Measurements from ENCODE around the gene MON2. TPM values are rescaled to one million over a fixed set of nuclear protein-coding genes. Genes with fewer than 3 reads are reported as not detected.
A peak's percentile ranks its signal among the peaks of the same experiment; 100 is the strongest.

MON2 gene
- total and polyA plus RNA-seq, 2 of the 13 experiments (the other 11 are each of a cell fraction or from before 2014, with no cell fraction given) = 10.5 to 24.8 TPM

DNA sequence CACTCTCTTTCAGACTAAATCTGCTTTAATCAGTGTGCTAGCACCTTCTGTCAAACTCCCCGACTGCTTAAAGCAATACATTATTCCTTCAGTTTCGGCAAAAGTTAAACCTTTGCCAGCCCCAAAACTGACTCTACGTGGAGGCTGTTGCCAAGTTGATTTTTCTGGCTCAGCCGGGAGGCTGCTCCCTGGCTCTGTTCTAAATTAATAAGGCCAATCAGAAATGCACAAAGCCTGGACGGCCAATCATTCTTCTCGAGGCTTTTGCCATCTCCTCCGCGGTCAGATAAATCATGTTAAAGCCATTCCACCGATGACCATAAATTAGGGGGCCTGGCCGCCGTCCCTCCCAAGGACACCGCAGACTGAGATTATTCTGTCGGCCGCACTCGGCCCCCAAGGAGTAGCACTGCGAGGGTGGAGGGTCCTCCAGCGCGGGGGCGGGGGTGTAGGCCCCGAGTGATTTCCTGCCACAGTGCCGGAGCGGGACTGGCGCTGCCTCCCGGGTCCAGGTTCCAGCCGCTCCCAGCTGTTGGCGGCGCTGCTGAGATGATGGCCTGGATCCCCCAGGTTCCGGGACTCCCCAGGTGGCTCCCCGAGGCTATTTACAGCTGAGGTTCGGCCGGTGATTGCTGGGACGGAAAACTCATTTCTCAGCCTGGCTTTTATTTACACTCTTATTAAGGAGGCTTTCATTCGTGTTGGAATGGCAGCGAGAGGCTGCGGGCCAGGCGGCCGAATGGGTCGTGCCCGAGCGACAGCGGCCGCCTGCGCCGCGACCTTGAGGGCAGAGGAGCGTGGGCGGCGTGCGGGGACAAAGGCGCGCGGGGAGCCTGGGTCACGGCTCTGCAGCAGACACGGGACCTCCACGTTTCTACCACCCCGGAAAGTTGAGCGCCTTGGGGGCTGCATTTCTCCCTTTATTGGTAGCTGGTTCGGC lies 165.1 kb downstream of the MON2 start (continued):
- TF ChIP-seq ZNF136 (CRISPR knock-in tag; IDR thresholded peaks at IDR 0.05; ENCODE audit: low read depth) (no peak), GATA4 (IDR thresholded peaks at IDR 0.05; ENCODE audit: borderline replicate concordance, low read depth) (no peak), KAT7 (CRISPR knock-in tag; IDR thresholded peaks at IDR 0.05; ENCODE audit: borderline replicate concordance) (no peak), ARID2 (CRISPR knock-in tag; IDR thresholded peaks at IDR 0.05; ENCODE audit: borderline replicate concordance) (no peak; the same call in 1 of the 2 replicates), ZFP41 (CRISPR knock-in tag; IDR thresholded peaks at IDR 0.05; ENCODE audit: borderline replicate concordance) (0 out of 2 replicates have a peak, but pooled peaks have one; percentile 26), ZNF282 (IDR thresholded peaks at IDR 0.05; ENCODE audit: partially characterized antibody) (no peak), SNAI1 (CRISPR knock-in tag; IDR thresholded peaks at IDR 0.05; ENCODE audit: borderline replicate concordance) (peak; percentile 60; the same call in 1 of the 2 replicates), SOX6 (IDR thresholded peaks at IDR 0.05) (no peak), SOX6 (CRISPR knock-in tag; IDR thresholded peaks at IDR 0.05) (peak; percentile 44; the same call in 1 of the 2 replicates), ZNF44 (CRISPR knock-in tag; IDR thresholded peaks at IDR 0.05) (no peak), ZNF326 (CRISPR knock-in tag; IDR thresholded peaks at IDR 0.05; ENCODE audit: borderline replicate concordance) (no peak)
- TF ChIP-seq, protein P1, sequence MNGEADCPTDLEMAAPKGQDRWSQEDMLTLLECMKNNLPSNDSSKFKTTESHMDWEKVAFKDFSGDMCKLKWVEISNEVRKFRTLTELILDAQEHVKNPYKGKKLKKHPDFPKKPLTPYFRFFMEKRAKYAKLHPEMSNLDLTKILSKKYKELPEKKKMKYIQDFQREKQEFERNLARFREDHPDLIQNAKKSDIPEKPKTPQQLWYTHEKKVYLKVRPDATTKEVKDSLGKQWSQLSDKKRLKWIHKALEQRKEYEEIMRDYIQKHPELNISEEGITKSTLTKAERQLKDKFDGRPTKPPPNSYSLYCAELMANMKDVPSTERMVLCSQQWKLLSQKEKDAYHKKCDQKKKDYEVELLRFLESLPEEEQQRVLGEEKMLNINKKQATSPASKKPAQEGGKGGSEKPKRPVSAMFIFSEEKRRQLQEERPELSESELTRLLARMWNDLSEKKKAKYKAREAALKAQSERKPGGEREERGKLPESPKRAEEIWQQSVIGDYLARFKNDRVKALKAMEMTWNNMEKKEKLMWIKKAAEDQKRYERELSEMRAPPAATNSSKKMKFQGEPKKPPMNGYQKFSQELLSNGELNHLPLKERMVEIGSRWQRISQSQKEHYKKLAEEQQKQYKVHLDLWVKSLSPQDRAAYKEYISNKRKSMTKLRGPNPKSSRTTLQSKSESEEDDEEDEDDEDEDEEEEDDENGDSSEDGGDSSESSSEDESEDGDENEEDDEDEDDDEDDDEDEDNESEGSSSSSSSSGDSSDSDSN (CRISPR knock-in tag; IDR thresholded peaks at IDR 0.05) = peak; percentile 85
- TF ChIP-seq, protein P2, sequence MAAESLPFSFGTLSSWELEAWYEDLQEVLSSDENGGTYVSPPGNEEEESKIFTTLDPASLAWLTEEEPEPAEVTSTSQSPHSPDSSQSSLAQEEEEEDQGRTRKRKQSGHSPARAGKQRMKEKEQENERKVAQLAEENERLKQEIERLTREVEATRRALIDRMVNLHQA (CRISPR knock-in tag; IDR thresholded peaks at IDR 0.05) = no peak
- TF ChIP-seq, protein P3, sequence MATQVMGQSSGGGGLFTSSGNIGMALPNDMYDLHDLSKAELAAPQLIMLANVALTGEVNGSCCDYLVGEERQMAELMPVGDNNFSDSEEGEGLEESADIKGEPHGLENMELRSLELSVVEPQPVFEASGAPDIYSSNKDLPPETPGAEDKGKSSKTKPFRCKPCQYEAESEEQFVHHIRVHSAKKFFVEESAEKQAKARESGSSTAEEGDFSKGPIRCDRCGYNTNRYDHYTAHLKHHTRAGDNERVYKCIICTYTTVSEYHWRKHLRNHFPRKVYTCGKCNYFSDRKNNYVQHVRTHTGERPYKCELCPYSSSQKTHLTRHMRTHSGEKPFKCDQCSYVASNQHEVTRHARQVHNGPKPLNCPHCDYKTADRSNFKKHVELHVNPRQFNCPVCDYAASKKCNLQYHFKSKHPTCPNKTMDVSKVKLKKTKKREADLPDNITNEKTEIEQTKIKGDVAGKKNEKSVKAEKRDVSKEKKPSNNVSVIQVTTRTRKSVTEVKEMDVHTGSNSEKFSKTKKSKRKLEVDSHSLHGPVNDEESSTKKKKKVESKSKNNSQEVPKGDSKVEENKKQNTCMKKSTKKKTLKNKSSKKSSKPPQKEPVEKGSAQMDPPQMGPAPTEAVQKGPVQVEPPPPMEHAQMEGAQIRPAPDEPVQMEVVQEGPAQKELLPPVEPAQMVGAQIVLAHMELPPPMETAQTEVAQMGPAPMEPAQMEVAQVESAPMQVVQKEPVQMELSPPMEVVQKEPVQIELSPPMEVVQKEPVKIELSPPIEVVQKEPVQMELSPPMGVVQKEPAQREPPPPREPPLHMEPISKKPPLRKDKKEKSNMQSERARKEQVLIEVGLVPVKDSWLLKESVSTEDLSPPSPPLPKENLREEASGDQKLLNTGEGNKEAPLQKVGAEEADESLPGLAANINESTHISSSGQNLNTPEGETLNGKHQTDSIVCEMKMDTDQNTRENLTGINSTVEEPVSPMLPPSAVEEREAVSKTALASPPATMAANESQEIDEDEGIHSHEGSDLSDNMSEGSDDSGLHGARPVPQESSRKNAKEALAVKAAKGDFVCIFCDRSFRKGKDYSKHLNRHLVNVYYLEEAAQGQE (IDR thresholded peaks at IDR 0.05; ENCODE audit: borderline replicate concordance in 1 of 2, low read depth in 1 of 2, low read length in 2 of 2) = no peak
- TF ChIP-seq, protein P4, sequence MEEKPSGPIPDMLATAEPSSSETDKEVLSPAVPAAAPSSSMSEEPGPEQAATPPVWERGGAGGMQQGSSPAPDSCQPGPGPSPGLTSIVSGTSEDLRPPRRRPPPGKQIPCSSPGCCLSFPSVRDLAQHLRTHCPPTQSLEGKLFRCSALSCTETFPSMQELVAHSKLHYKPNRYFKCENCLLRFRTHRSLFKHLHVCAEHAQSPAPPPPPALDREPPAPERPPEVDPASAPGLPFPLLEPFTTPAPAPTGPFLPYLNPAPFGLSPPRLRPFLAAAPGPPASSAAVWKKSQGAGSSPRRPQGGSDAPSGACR (CRISPR knock-in tag; IDR thresholded peaks at IDR 0.05) = no peak; the same call in 1 of the 2 replicates
- TF ChIP-seq, protein P5, sequence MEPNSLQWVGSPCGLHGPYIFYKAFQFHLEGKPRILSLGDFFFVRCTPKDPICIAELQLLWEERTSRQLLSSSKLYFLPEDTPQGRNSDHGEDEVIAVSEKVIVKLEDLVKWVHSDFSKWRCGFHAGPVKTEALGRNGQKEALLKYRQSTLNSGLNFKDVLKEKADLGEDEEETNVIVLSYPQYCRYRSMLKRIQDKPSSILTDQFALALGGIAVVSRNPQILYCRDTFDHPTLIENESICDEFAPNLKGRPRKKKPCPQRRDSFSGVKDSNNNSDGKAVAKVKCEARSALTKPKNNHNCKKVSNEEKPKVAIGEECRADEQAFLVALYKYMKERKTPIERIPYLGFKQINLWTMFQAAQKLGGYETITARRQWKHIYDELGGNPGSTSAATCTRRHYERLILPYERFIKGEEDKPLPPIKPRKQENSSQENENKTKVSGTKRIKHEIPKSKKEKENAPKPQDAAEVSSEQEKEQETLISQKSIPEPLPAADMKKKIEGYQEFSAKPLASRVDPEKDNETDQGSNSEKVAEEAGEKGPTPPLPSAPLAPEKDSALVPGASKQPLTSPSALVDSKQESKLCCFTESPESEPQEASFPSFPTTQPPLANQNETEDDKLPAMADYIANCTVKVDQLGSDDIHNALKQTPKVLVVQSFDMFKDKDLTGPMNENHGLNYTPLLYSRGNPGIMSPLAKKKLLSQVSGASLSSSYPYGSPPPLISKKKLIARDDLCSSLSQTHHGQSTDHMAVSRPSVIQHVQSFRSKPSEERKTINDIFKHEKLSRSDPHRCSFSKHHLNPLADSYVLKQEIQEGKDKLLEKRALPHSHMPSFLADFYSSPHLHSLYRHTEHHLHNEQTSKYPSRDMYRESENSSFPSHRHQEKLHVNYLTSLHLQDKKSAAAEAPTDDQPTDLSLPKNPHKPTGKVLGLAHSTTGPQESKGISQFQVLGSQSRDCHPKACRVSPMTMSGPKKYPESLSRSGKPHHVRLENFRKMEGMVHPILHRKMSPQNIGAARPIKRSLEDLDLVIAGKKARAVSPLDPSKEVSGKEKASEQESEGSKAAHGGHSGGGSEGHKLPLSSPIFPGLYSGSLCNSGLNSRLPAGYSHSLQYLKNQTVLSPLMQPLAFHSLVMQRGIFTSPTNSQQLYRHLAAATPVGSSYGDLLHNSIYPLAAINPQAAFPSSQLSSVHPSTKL (CRISPR knock-in tag; IDR thresholded peaks at IDR 0.05) = no peak
